ENCODE data around the gene CCDC126. TPM values are rescaled to one million over a fixed set of nuclear protein-coding genes. Genes with fewer than 3 reads are reported as not detected.

Gene CCDC126
- total and polyA plus RNA-seq, 9 of the 15 experiments (the other 6 are each of a cell fraction or from before 2014, with no cell fraction given), result 3.0 to 16.2 (median 5.2) TPM

GRCh38 chr7:23661385-23661784 lies 64.2 kb downstream of the CCDC126 start:
- FAIRE-seq, result no peak
- BruUV-seq (replicated peaks), result no TSS peak
- Histone ChIP-seq H3K9me3 (replicated peaks; ENCODE audit: control insufficient read depth, insufficient read depth, low read depth, low read length) (peaks cover 3% of the 10 kb centered on the region; the same call in 1 of the 2 replicates), H3K4me3 (no peak overlapping the region), H3K27ac (ENCODE audit: extremely low read depth, low read depth, low read length) (no peak overlapping the region), H3K27me3 (ENCODE audit: control insufficient read depth in 2 of 2, insufficient read depth in 2 of 2, low read length in 2 of 2) (no peaks in the 10 kb centered on the region; a peak in 3 of 5 replicates), H3K4me2 (ENCODE audit: insufficient read depth, low read length) (no peak overlapping the region), H3K4me1 (replicated peaks in 1 of 2; ENCODE audit: control insufficient read depth in 2 of 2, insufficient read depth in 2 of 2, low read length in 2 of 2) (no peaks in the 10 kb centered on the region), H3K79me2 (ENCODE audit: control insufficient read depth, insufficient read depth, low read length) (no peaks in the 10 kb centered on the region), H3K36me3 (ENCODE audit: control insufficient read depth, insufficient read depth, low read length) (no peaks in the 10 kb centered on the region), H3K9me1 (ENCODE audit: control insufficient read depth, insufficient read depth, low read length) (no peaks in the 10 kb centered on the region), H2AFZ (ENCODE audit: low read depth, low read length) (no peak overlapping the region), H4K20me1 (replicated peaks; ENCODE audit: control insufficient read depth, insufficient read depth, low read length) (no peaks in the 10 kb centered on the region), H3K9ac (ENCODE audit: insufficient read depth in 1 of 2, low read depth in 2 of 2, low read length in 2 of 2) (no peak overlapping the region)
- intact Hi-C loops (cut with micrococcal nuclease) (no loop called here), in situ Hi-C loops (cut with MboI) (no loop called here)
- TF ChIP-seq KLF1 (tag; IDR thresholded peaks at IDR 0.05) (no peak), ATF7 (IDR thresholded peaks at IDR 0.05) (no peak), ZNF589 (CRISPR knock-in tag; IDR thresholded peaks at IDR 0.05; ENCODE audit: low read depth) (no peak), DPF2 (IDR thresholded peaks at IDR 0.05) (no peak), ASH1L (IDR thresholded peaks at IDR 0.05; ENCODE audit: borderline replicate concordance, low read depth, partially characterized antibody) (no peak), ZNF280A (IDR thresholded peaks at IDR 0.05; ENCODE audit: low read depth, partially characterized antibody) (no peak), ZBTB49 (CRISPR knock-in tag; IDR thresholded peaks at IDR 0.05; ENCODE audit: borderline replicate concordance) (no peak), NR1H2 (CRISPR knock-in tag; IDR thresholded peaks at IDR 0.05) (no peak), ELF1 (tag; IDR thresholded peaks at IDR 0.05) (no peak), ZNF253 (CRISPR knock-in tag; conservative IDR thresholded peaks at IDR 0.05) (no peak), ZNF507 (tag; conservative IDR thresholded peaks at IDR 0.05) (no peak), ATF4 (CRISPR knock-in tag; IDR thresholded peaks at IDR 0.05) (no peak), ZNF143 (CRISPR knock-in tag; IDR thresholded peaks at IDR 0.05) (no peak)
- ATAC-seq, result no peak
- no peak for DNase-seq (ENCODE audit: extremely low read depth in 1 of 4, low spot score in 3 of 4)
- ChIA-PET CTCF (ENCODE audit: low intra/inter-chr PET ratio) (no interaction called here), POLR2A (interaction anchor here (1.7 kb wide), 1 partner anchor 14 kb away, joined by 5 read pairs; no protein-coding TSS in a partner anchor)
- WGBS (ENCODE audit: insufficient coverage, low coverage, missing lambda C conversion rate), result 3% methylated on average over 3 of the region's 3 CpGs
